GM12874 (cell line): ENCODE results near the gene KLHL6.

ENCODE experiments used
- CTCF ChIP-seq: IDR thresholded peaks from 2 replicates; pipeline ENCODE4 v1.5.1; 2011; ENCODE audit warnings: low read depth, mild to moderate bottlenecking, control low read depth, low read length, moderate library complexity; ENCODE audit not compliant: insufficient read depth

The KLHL6 gene

GRCh38 chr3:183503746-183504145 lies 51.8 kb downstream of the KLHL6 start:
- no peak for TF ChIP-seq CTCF

GRCh38 chr3:183502237-183503181 lies 53.0 kb downstream of the KLHL6 start:
- TF ChIP-seq CTCF, result no peak

GRCh38 chr3:183500981-183501704 lies 54.4 kb downstream of the KLHL6 start:
- no peak for TF ChIP-seq CTCF

- no peak for TF ChIP-seq CTCF
Measured at GRCh38 chr3:183500319-183500718, 55.2 kb downstream of the KLHL6 start.

- no peak for TF ChIP-seq CTCF
Measured at GRCh38 chr3:183498634-183499033, 56.9 kb downstream of the KLHL6 start.

GRCh38 chr3:183497313-183497712 lies 58.2 kb downstream of the KLHL6 start:
- TF ChIP-seq CTCF, result no peak

GRCh38 chr3:183496311-183496710 lies 59.2 kb downstream of the KLHL6 start:
- TF ChIP-seq CTCF, result no peak
